SK-N-SH (cell line): ENCODE results near the gene FBXW8. TPM values are rescaled to one million over a fixed set of nuclear protein-coding genes. Genes with fewer than 3 reads are reported as not detected.

ENCODE experiments used
- CTCF ChIA-PET: fragments of 300-600, 350-600 bp; formaldehyde crosslinking; extraction: SDS; loops from one replicate; lab custom pipeline; 2021; lab: Yijun Ruan, JAX
- POLR2A ChIA-PET: fragments of 350-600 bp; sonication (Branson Sonifier 250); formaldehyde crosslinking; extraction: SDS; loops from one replicate; lab custom pipeline; 2020; ENCODE audit warnings: antibody characterized with exemption, inconsistent platforms; lab: Yijun Ruan, JAX
- DNase-seq: peaks from one replicate; pipeline ENCODE4 v3.0.0; 2012
- H2AFZ ChIP-seq: fragments of 200-600 bp; sonication (generic); 2 replicates; pipeline ENCODE4 v1.8.1; 2016; ENCODE audit warnings: antibody characterized with exemption, mild to moderate bottlenecking, low read depth
- H3F3A ChIP-seq: fragments of 200-600 bp; sonication (generic); replicated peaks from 2 replicates; pipeline ENCODE3; 2016; ENCODE audit warnings: antibody characterized with exemption, mild to moderate bottlenecking; ENCODE audit not compliant: insufficient read depth
- H3K27ac ChIP-seq, 2 experiments: fragments of 200-500 bp in 1 of 2; fragments of 200-600 bp in 1 of 2; sonication (Bioruptor generic) in 1 of 2; sonication (generic), shearing (Covaris generic) in 1 of 2; 2 replicates each; pipeline versions ENCODE4 v1.5.1 to v1.6.1; 2014 to 2016; ENCODE audit warnings: low read depth in 2 of 2, inconsistent platforms in 1 of 2, low read length in 1 of 2, mild to moderate bottlenecking in 1 of 2, mixed read lengths in 1 of 2
- H3K27me3 ChIP-seq: fragments of 200-600 bp; sonication (generic), shearing (Covaris generic); 2 replicates; pipeline ENCODE4 v1.6.1; 2016; ENCODE audit warnings: mixed run types; ENCODE audit not compliant: insufficient read depth
- H3K36me3 ChIP-seq, 2 experiments: fragments of 200-500 bp in 1 of 2; fragments of 200-600 bp in 1 of 2; sonication (Bioruptor generic) in 1 of 2; sonication (generic) in 1 of 2; replicated peaks in 1 of 2; 2 replicates each; pipeline versions ENCODE3 to v1.5.1; 2014 to 2016; ENCODE audit warnings: low read length in 1 of 2, mild to moderate bottlenecking in 1 of 2; ENCODE audit not compliant: insufficient read depth in 2 of 2, control insufficient read depth in 1 of 2
- H3K4me1 ChIP-seq, 2 experiments: fragments of 200-500 bp in 1 of 2; fragments of 200-600 bp in 1 of 2; sonication (Bioruptor generic) in 1 of 2; sonication (generic), shearing (Covaris generic) in 1 of 2; 2 replicates each; pipeline versions ENCODE4 v1.5.1 to v1.6.1; 2014 to 2016; ENCODE audit warnings: low read depth in 1 of 2, low read length in 1 of 2, mixed run types in 1 of 2; ENCODE audit not compliant: insufficient read depth in 2 of 2, control insufficient read depth in 1 of 2
- H3K4me2 ChIP-seq: fragments of 200-600 bp; sonication (generic), shearing (Covaris generic); 2 replicates; pipeline ENCODE4 v1.6.1; 2017; ENCODE audit warnings: mixed run types
- H3K4me3 ChIP-seq, 2 experiments: fragments of 200-500 bp in 1 of 2; fragments of 200-600 bp in 1 of 2; sonication (Bioruptor generic) in 1 of 2; sonication (generic), shearing (Covaris generic) in 1 of 2; 2 replicates each; pipeline versions ENCODE4 v1.5.1 to v1.8.1; 2014 to 2016; ENCODE audit warnings: low read depth in 2 of 2, inconsistent platforms in 1 of 2, low read length in 1 of 2, mild to moderate bottlenecking in 1 of 2, mixed read lengths in 1 of 2, moderate library complexity in 1 of 2
- H3K79me2 ChIP-seq: fragments of 200-600 bp; sonication (generic); 2 replicates; pipeline ENCODE4 v1.8.1; 2017; ENCODE audit warnings: mild to moderate bottlenecking; ENCODE audit not compliant: insufficient read depth
- H3K9ac ChIP-seq: fragments of 200-600 bp; sonication (generic); 2 replicates; pipeline ENCODE4 v1.6.1; 2017; ENCODE audit warnings: mixed run types
- H3K9me2 ChIP-seq: fragments of 200-600 bp; sonication (generic); 2 replicates; pipeline ENCODE4 v1.6.1; 2017; ENCODE audit warnings: mixed run types
- H3K9me3 ChIP-seq: fragments of 200-600 bp; sonication (generic); 2 replicates; pipeline ENCODE4 v1.6.1; 2017; ENCODE audit warnings: mixed run types, mild to moderate bottlenecking, moderate library complexity
- H4K20me1 ChIP-seq: fragments of 200-600 bp; sonication (generic); 2 replicates; pipeline ENCODE4 v1.6.1; 2017; ENCODE audit warnings: mild to moderate bottlenecking, mixed run types; ENCODE audit not compliant: insufficient read depth
- CHD2 ChIP-seq: fragments of 150-350 bp; IDR thresholded peaks from 2 replicates; pipeline ENCODE4 v1.6.1; 2018; ENCODE audit warnings: low read length; ENCODE audit not compliant: partially characterized antibody
- CTCF ChIP-seq: fragments of 200-600 bp; sonication (generic); IDR thresholded peaks from 2 replicates; pipeline ENCODE4 v1.6.1; 2017; ENCODE audit warnings: antibody characterized with exemption, mild to moderate bottlenecking, moderate library complexity
- ELF1 ChIP-seq: IDR thresholded peaks from 2 replicates; pipeline ENCODE4 v1.4.0; 2012
- EZH2phosphoT487 ChIP-seq: fragments of 200-600 bp; sonication (generic); IDR thresholded peaks from 2 replicates; pipeline ENCODE4 v1.6.1; 2017; ENCODE audit warnings: low read depth, mixed run types, mild to moderate bottlenecking, antibody characterized with exemption, moderate library complexity, borderline replicate concordance
- FOSL2 ChIP-seq: IDR thresholded peaks from 2 replicates; pipeline ENCODE4 v1.4.0; 2012; ENCODE audit warnings: low read depth, mild to moderate bottlenecking, moderate library complexity, borderline replicate concordance
- FOXJ3 ChIP-seq: sonication (generic); formaldehyde crosslinking; IDR thresholded peaks from 2 replicates; pipeline ENCODE4 v1.5.1; 2020; ENCODE audit warnings: mild to moderate bottlenecking, missing genetic modification reagents
- GABPA ChIP-seq: IDR thresholded peaks from 2 replicates; pipeline ENCODE4 v1.4.0; 2012; ENCODE audit warnings: low read depth, mild to moderate bottlenecking
- GATA2 ChIP-seq: sonication (generic); formaldehyde crosslinking; IDR thresholded peaks from 2 replicates; pipeline ENCODE4 v1.5.0; 2020; ENCODE audit warnings: mild to moderate bottlenecking, missing genetic modification reagents
- IRF3 ChIP-seq: fragments of 150-350 bp; IDR thresholded peaks from 2 replicates; pipeline ENCODE4 v1.6.1; 2016; ENCODE audit warnings: mild to moderate bottlenecking, low read depth, low read length
- JUND ChIP-seq: IDR thresholded peaks from 2 replicates; pipeline ENCODE4 v1.4.0; 2012
- MXI1 ChIP-seq: IDR thresholded peaks from 2 replicates; pipeline ENCODE4 v1.6.1; 2012; ENCODE audit warnings: mild to moderate bottlenecking, low read depth, low read length, improper control_type of control experiment
- NRF1 ChIP-seq: IDR thresholded peaks from 2 replicates; pipeline ENCODE4 v1.6.1; 2012; ENCODE audit warnings: low read depth, mild to moderate bottlenecking, low read length
- PBX3 ChIP-seq: IDR thresholded peaks from 2 replicates; pipeline ENCODE4; 2012
- RCOR1 ChIP-seq: fragments of 150-350 bp; IDR thresholded peaks from 2 replicates; pipeline ENCODE4 v1.6.1; 2017; ENCODE audit warnings: antibody characterized with exemption, low read length
- REST ChIP-seq: IDR thresholded peaks from 2 replicates; pipeline ENCODE4 v1.6.1; 2012; ENCODE audit warnings: mild to moderate bottlenecking, low read depth, low read length, moderate library complexity
- SIN3A ChIP-seq: IDR thresholded peaks from 2 replicates; pipeline ENCODE4 v1.6.1; 2012; ENCODE audit warnings: low read depth, mild to moderate bottlenecking, low read length, moderate library complexity, borderline replicate concordance
- TAF1 ChIP-seq: IDR thresholded peaks from 2 replicates; pipeline ENCODE4 v1.6.1; 2012; ENCODE audit warnings: low read depth, mild to moderate bottlenecking, low read length, moderate library complexity, borderline replicate concordance
- WGBS: methylation state at CpG from one replicate; pipeline ENCODE4 v1.1.6; 2017; ENCODE audit warnings: low lambda C conversion rate; 5-methylcytosine and 5-hydroxymethylcytosine counted together
- polyA plus RNA-seq, 3 experiments: library from polyadenylated mRNA; depleted of rRNA; stranded (reverse); fragments of >200 nt; gene quantifications; 2 replicates each; pipeline ENCODE4 v1.2.3, GENCODE V29; 2012

The FBXW8 gene
- polyA plus RNA-seq, 1 of the 3 experiments (the other 2 are of a cell fraction): 15.6 TPM

GRCh38 chr12:116933091-116933490 is 22.3 kb downstream of the FBXW8 start (continued):
- no peak for TF ChIP-seq REST

GRCh38 chr12:116933512-116934246 is 22.9 kb downstream of the FBXW8 start:
- no peaks in the 10 kb centered on the region for H3F3A ChIP-seq
- H3K79me2 ChIP-seq: peaks cover 74% of the 10 kb centered on the region
- no peak overlapping the region for H3K4me2 ChIP-seq
- H3K9me2 ChIP-seq: no peaks in the 10 kb centered on the region
- TF ChIP-seq GATA2 (no peak), JUND (no peak), TAF1 (no peak), SIN3A (no peak), CTCF (no peak), EZH2phosphoT487 (no peak), MXI1 (no peak), NRF1 (no peak), IRF3 (no peak), CHD2 (no peak), GABPA (no peak), FOXJ3 (CRISPR knock-in tag) (no peak), FOSL2 (no peak), ELF1 (no peak), PBX3 (no peak), RCOR1 (no peak)
- TF ChIP-seq, all 33 proteins: peak for 0
- CTCF ChIA-PET: no interaction called here
- H3K4me3 ChIP-seq: no peak overlapping the region
- H3K27me3 ChIP-seq: no peaks in the 10 kb centered on the region
- H3K36me3 ChIP-seq: peaks cover 42 to 64% of the 10 kb centered on the region in 2 experiments
- no peak overlapping the region for H3K9ac ChIP-seq
- POLR2A ChIA-PET: interaction anchor here (1.0 kb wide), 1 partner anchor 12 kb away, joined by 3 read pairs; no protein-coding TSS in a partner anchor
- no peak for DNase-seq
- peaks cover 26% of the 10 kb centered on the region; the same call in 1 of the 2 replicates for H4K20me1 ChIP-seq
- H3K9me3 ChIP-seq: no peaks in the 10 kb centered on the region
- peak overlapping the region; percentile 2 to 70; a peak in 3 of 4 replicates for H3K27ac ChIP-seq
- 83% methylated on average over 3 of the region's 3 CpGs for WGBS
- H2AFZ ChIP-seq: no peak overlapping the region
- H3K4me1 ChIP-seq: peaks cover 0 to 10% of the 10 kb centered on the region in 2 experiments; a peak in 2 of 4 replicates
